DLD1 (cell line): Measurements from ENCODE around the gene THRSP.
"Not testable (repeated sequence)": the region's sequence is repeated elsewhere in the genome, so short reads cannot be mapped to it uniquely, and the experiment has no call there.

Experiments
- in situ Hi-C: cut with HindIII; loops from 2 replicates; pipeline ENCODE4 v1.10.0; 2017; ENCODE audit warnings: low sequenced_read_pairs

The THRSP gene

GRCh38 chr11:78038697-78039313 is 24.9 kb upstream of the THRSP start:
- in situ Hi-C loops = no loop called here

- in situ Hi-C loops = no loop called here
These were observed 24.2 kb upstream of the THRSP start for GRCh38 chr11:78039391-78039918.

GRCh38 chr11:78039919-78040671 is 23.6 kb upstream of the THRSP start:
- in situ Hi-C loops = no loop called here

- in situ Hi-C loops = no loop called here
These were observed 22.8 kb upstream of the THRSP start for GRCh38 chr11:78040691-78041379.

- in situ Hi-C loops = not testable (repeated sequence)
These were observed 22.3 kb upstream of the THRSP start for GRCh38 chr11:78041380-78041719.

GRCh38 chr11:78041843-78042440 is 21.7 kb upstream of the THRSP start:
- in situ Hi-C loops = no loop called here

GRCh38 chr11:78044706-78045105 is 19.0 kb upstream of the THRSP start:
- in situ Hi-C loops = no loop called here

GRCh38 chr11:78045851-78046485 is 17.7 kb upstream of the THRSP start:
- in situ Hi-C loops = no loop called here

GRCh38 chr11:78046486-78046854 is 17.2 kb upstream of the THRSP start:
- in situ Hi-C loops = no loop called here

- in situ Hi-C loops = no loop called here
These were observed 15.1 kb upstream of the THRSP start for GRCh38 chr11:78048561-78048960.

- in situ Hi-C loops = no loop called here
These were observed 14.3 kb upstream of the THRSP start for GRCh38 chr11:78049348-78049747.

- in situ Hi-C loops = no loop called here
These were observed 12.5 kb upstream of the THRSP start for GRCh38 chr11:78050964-78051831.

GRCh38 chr11:78054971-78055370 is 8.7 kb upstream of the THRSP start:
- in situ Hi-C loops = no loop called here

- in situ Hi-C loops = no loop called here
These were observed 7.6 kb upstream of the THRSP start for GRCh38 chr11:78056093-78056492.

- in situ Hi-C loops = no loop called here
These were observed 6.1 kb upstream of the THRSP start for GRCh38 chr11:78057462-78058055.

GRCh38 chr11:78059749-78060328 is 3.8 kb upstream of the THRSP start:
- in situ Hi-C loops = not testable (repeated sequence)

- in situ Hi-C loops = no loop called here
These were observed 3.1 kb upstream of the THRSP start for GRCh38 chr11:78060533-78060932.

- in situ Hi-C loops = no loop called here
These were observed 2.4 kb upstream of the THRSP start for GRCh38 chr11:78061088-78061920.

GRCh38 chr11:78061921-78062311 is 1.7 kb upstream of the THRSP start:
- in situ Hi-C loops = no loop called here
